Testis (tissue), 3 donors: Measurements from ENCODE around the gene HPS5. TPM values are rescaled to one million over a fixed set of nuclear protein-coding genes. Genes with fewer than 3 reads are reported as not detected.

Source experiments
- DNase-seq: peaks from one replicate; pipeline ENCODE4 v3.0.0-alpha.2; 2019
- H3K27ac ChIP-seq, 2 donors: fragments of 200-600 bp; sonication (generic); one replicate each; pipeline ENCODE4 v1.5.1; 2019
- H3K27me3 ChIP-seq: fragments of 200-600 bp; sonication (generic); one replicate; pipeline ENCODE4 v1.5.1; 2019
- H3K36me3 ChIP-seq: fragments of 200-600 bp; sonication (generic); one replicate; pipeline ENCODE4 v1.5.1; 2017; ENCODE audit warnings: low read depth; ENCODE audit errors: missing control alignments
- H3K4me1 ChIP-seq: fragments of 200-600 bp; sonication (generic); one replicate; pipeline ENCODE4 v1.5.1; 2019
- H3K4me3 ChIP-seq, 2 donors: fragments of 200-600 bp; sonication (generic); one replicate each; pipeline ENCODE4 v1.5.1; 2017 to 2019
- H3K9me3 ChIP-seq: fragments of 200-600 bp; sonication (generic); one replicate; pipeline ENCODE4 v1.5.1; 2017
- CTCF ChIP-seq, 3 experiments: fragments of 450-650 bp in 2 of 3; fragments of 200-600 bp in 1 of 3; sonication (generic) in 1 of 3; IDR thresholded peaks; one replicate each; pipeline ENCODE4 v1.5.1; 2016 to 2019; ENCODE audit warnings: antibody characterized with exemption in 3 of 3, mild to moderate bottlenecking in 2 of 3, moderate library complexity in 1 of 3
- POLR2A ChIP-seq: fragments of 450-650 bp; IDR thresholded peaks from one replicate; pipeline ENCODE4 v1.6.1; 2017; ENCODE audit warnings: antibody characterized with exemption, mild to moderate bottlenecking, moderate library complexity
- WGBS, 2 donors: methylation state at CpG; one replicate each; pipeline ENCODE4 v1.1.5; 2018; 5-methylcytosine and 5-hydroxymethylcytosine counted together
- intact Hi-C: fragments of 100-400 bp; cut with DNase I; formaldehyde crosslinking; loops from one replicate; pipeline ENCODE4 v1.15.1; 2023; ENCODE audit warnings: low total_unique reads
- polyA plus RNA-seq: library from polyadenylated mRNA; stranded (reverse); fragments of 350-450 nt; fragmentation: Illumina TruSeq; extraction: RNeasy Lipid Tissue Mini Kit (QIAGEN cat#74804); gene quantifications from one replicate; pipeline ENCODE4 v1.2.3, GENCODE V29; 2014; ENCODE audit warnings: low read depth, low replicate concordance; ENCODE audit not compliant: insufficient read depth
- total RNA-seq, 2 donors: library from RNA; depleted of rRNA; stranded (reverse); fragments of >200 nt; gene quantifications; one replicate each; pipeline ENCODE4 v1.2.3, GENCODE V29; 2016

HPS5 gene
- total and polyA plus RNA-seq, 3 donors from 2014 or later, result 44.0 to 111 (median 97.7) TPM

GRCh38 chr11:18367431-18367830, 45.5 kb upstream of the HPS5 start:
- WGBS, 2 donors, result 96 to 97% methylated on average over 3 of the region's 3 CpGs
- Histone ChIP-seq H3K4me1 (no peaks in the 10 kb centered on the region), H3K4me3 (no peak overlapping the region), H3K9me3 (no peaks in the 10 kb centered on the region), H3K27ac (no peak overlapping the region), H3K27me3 (no peaks in the 10 kb centered on the region), H3K36me3 (no peaks in the 10 kb centered on the region)
- no peak for DNase-seq
- intact Hi-C loops, result no loop called here
- TF ChIP-seq POLR2A, result no peak

GRCh38 chr11:18366286-18366685, 44.3 kb upstream of the HPS5 start:
- intact Hi-C loops, result no loop called here
- no peak for DNase-seq
- WGBS, 2 donors, result 92 to 94% methylated on average over 4 of the region's 4 CpGs

GRCh38 chr11:18365741-18366140, 43.8 kb upstream of the HPS5 start:
- no peaks in the 10 kb centered on the region for H3K4me1 ChIP-seq
- no peak for DNase-seq
- WGBS, 2 donors, result 89 to 96% methylated on average over 4 of the region's 4 CpGs
- H3K9me3 ChIP-seq, result no peaks in the 10 kb centered on the region
- H3K27ac ChIP-seq, result no peak overlapping the region
- intact Hi-C loops, result no loop called here
- H3K27me3 ChIP-seq, result no peaks in the 10 kb centered on the region
- H3K4me3 ChIP-seq, result no peak overlapping the region
- no peaks in the 10 kb centered on the region for H3K36me3 ChIP-seq
- TF ChIP-seq CTCF (IDR thresholded peaks at IDR 0.05), result no peak
- no peak for TF ChIP-seq POLR2A

More at GRCh38 chr11:18366286-18366685, 44.3 kb upstream of the HPS5 start:
- no peak overlapping the region for H3K27ac ChIP-seq
- TF ChIP-seq POLR2A, result no peak
- no peak for TF ChIP-seq CTCF (IDR thresholded peaks at IDR 0.05)
- H3K4me1 ChIP-seq, result no peaks in the 10 kb centered on the region
- no peaks in the 10 kb centered on the region for H3K36me3 ChIP-seq
- no peak overlapping the region for H3K4me3 ChIP-seq
- no peaks in the 10 kb centered on the region for H3K27me3 ChIP-seq
- no peaks in the 10 kb centered on the region for H3K9me3 ChIP-seq

- H3K9me3 ChIP-seq, result no peaks in the 10 kb centered on the region
- H3K27ac ChIP-seq, result no peak overlapping the region
- 80 to 93% methylated on average over 4 of the region's 4 CpGs for WGBS, 2 donors
- no peaks in the 10 kb centered on the region for H3K27me3 ChIP-seq
- intact Hi-C loops, result no loop called here
- no peaks in the 10 kb centered on the region for H3K36me3 ChIP-seq
- H3K4me3 ChIP-seq, result no peak overlapping the region
- no peaks in the 10 kb centered on the region for H3K4me1 ChIP-seq
- no peak for TF ChIP-seq POLR2A
- no peak for TF ChIP-seq CTCF (IDR thresholded peaks at IDR 0.05)
- no peak for DNase-seq
Measured at GRCh38 chr11:18364495-18365073, 42.6 kb upstream of the HPS5 start.

GRCh38 chr11:18361154-18361553, 39.2 kb upstream of the HPS5 start:
- TF ChIP-seq POLR2A, result no peak
- TF ChIP-seq CTCF (IDR thresholded peaks at IDR 0.05), result no peak
- no peak for DNase-seq
- no peak overlapping the region for H3K27ac ChIP-seq
- no peaks in the 10 kb centered on the region for H3K36me3 ChIP-seq
- H3K27me3 ChIP-seq, result no peaks in the 10 kb centered on the region
- 92 to 96% methylated on average over 5 of the region's 5 CpGs for WGBS, 2 donors
- H3K4me1 ChIP-seq, result no peaks in the 10 kb centered on the region
- intact Hi-C loops, result no loop called here
- no peaks in the 10 kb centered on the region for H3K9me3 ChIP-seq
- no peak overlapping the region for H3K4me3 ChIP-seq
